Measurements from ENCODE around the gene RNF145. TPM values are rescaled to one million over a fixed set of nuclear protein-coding genes. Genes with fewer than 3 reads are reported as not detected.
"Not testable (repeated sequence)": the region's sequence is repeated elsewhere in the genome, so short reads cannot be mapped to it uniquely, and the experiment has no call there.

Gene RNF145
- total RNA-seq, result 128 TPM

GRCh38 chr5:159209438-159210209 is at the start of gene RNF145:
Gene RNF145, minus strand, starts transcription at chr5:159209553. Its CDS starts 5,936 bp downstream, at chr5:159203617.
- DNase-seq, result peak; percentile 80

- DNase-seq, result no peak
These were observed 49.0 kb upstream of the RNF145 start for GRCh38 chr5:159258361-159258760.

GRCh38 chr5:159257629-159258283 is 48.4 kb upstream of the RNF145 start:
- no peak for DNase-seq

- no peak for DNase-seq
These were observed 47.7 kb upstream of the RNF145 start for GRCh38 chr5:159257007-159257406.

GRCh38 chr5:159252195-159252594 is 42.8 kb upstream of the RNF145 start:
- DNase-seq, result no peak

- DNase-seq, result no peak
These were observed 39.8 kb upstream of the RNF145 start for GRCh38 chr5:159249158-159249557.

- no peak for DNase-seq
These were observed 35.5 kb upstream of the RNF145 start for GRCh38 chr5:159244890-159245289.

- DNase-seq, result no peak
These were observed 34.8 kb upstream of the RNF145 start for GRCh38 chr5:159244163-159244562.

GRCh38 chr5:159243385-159243784 is 34.0 kb upstream of the RNF145 start:
- DNase-seq, result no peak

GRCh38 chr5:159242656-159243055 is 33.3 kb upstream of the RNF145 start:
- no peak for DNase-seq

- no peak for DNase-seq
These were observed 32.7 kb upstream of the RNF145 start for GRCh38 chr5:159241946-159242552.

- DNase-seq, result no peak
These were observed 31.0 kb upstream of the RNF145 start for GRCh38 chr5:159240301-159240870.

- DNase-seq, result not testable (repeated sequence)
These were observed 26.6 kb upstream of the RNF145 start for GRCh38 chr5:159235871-159236520.

- no peak for DNase-seq
These were observed 21.8 kb upstream of the RNF145 start for GRCh38 chr5:159231167-159231566.

- no peak for DNase-seq
These were observed 21.3 kb upstream of the RNF145 start for GRCh38 chr5:159230657-159231056.

GRCh38 chr5:159228097-159228496 is 18.7 kb upstream of the RNF145 start:
- not testable (repeated sequence) for DNase-seq

GRCh38 chr5:159227452-159227851 is 18.1 kb upstream of the RNF145 start:
- no peak for DNase-seq

GRCh38 chr5:159226451-159226850 is 17.1 kb upstream of the RNF145 start:
- DNase-seq, result no peak

- DNase-seq, result no peak
These were observed 15.1 kb upstream of the RNF145 start for GRCh38 chr5:159224471-159224870.

- DNase-seq, result no peak
These were observed 14.1 kb upstream of the RNF145 start for GRCh38 chr5:159223469-159223868.

GRCh38 chr5:159220206-159220605 is 10.9 kb upstream of the RNF145 start:
- no peak for DNase-seq

- DNase-seq, result no peak
These were observed 9.3 kb upstream of the RNF145 start for GRCh38 chr5:159218595-159219023.

- no peak for DNase-seq
These were observed 7.9 kb upstream of the RNF145 start for GRCh38 chr5:159217236-159217635.

Data from occipital lobe (tissue), 2 donors.